Measurements from ENCODE around the gene TMA7B.
"Not testable (repeated sequence)": the region's sequence is repeated elsewhere in the genome, so short reads cannot be mapped to it uniquely, and the experiment has no call there.

The TMA7B gene

DNA sequence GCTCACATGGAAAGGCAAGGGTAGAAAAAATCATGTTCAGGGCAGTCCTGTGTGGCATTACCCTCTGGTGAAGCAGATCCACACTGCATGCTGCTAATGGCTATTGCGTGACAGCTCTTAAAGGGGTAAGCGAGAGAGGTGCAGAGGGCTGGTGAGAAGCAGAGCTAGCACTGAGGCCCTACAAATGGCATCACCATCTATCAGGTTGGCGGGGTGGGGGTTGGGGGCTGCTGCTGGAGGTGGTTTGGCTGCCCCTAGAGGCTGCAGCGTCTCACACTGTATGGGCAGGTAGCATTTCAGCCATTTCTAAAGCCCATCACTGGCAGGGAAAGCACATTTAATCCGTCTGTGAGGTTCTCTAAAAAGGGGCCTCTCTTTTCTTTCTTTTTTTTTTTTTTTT is 16.9 kb upstream of the TMA7B start:
- Histone ChIP-seq H3K79me2 (ENCODE audit: control insufficient read depth, insufficient read depth, low read length, unreplicated experiment) (no peaks in the 10 kb centered on the region), H3K27ac (ENCODE audit: low read depth, low read length) (no peak overlapping the region), H3K36me3 (ENCODE audit: insufficient read depth, low read length) (no peaks in the 10 kb centered on the region), H3K4me1 (ENCODE audit: control insufficient read depth, insufficient read depth, low read length, unreplicated experiment) (no peaks in the 10 kb centered on the region), H3K27me3 (ENCODE audit: insufficient read depth, low read length) (peaks cover 14% of the 10 kb centered on the region; the same call in 1 of the 2 replicates), H2AFZ (ENCODE audit: low read length, unreplicated experiment) (no peak overlapping the region), H3K4me3 (ENCODE audit: low read depth, low read length) (no peak overlapping the region)

DNA sequence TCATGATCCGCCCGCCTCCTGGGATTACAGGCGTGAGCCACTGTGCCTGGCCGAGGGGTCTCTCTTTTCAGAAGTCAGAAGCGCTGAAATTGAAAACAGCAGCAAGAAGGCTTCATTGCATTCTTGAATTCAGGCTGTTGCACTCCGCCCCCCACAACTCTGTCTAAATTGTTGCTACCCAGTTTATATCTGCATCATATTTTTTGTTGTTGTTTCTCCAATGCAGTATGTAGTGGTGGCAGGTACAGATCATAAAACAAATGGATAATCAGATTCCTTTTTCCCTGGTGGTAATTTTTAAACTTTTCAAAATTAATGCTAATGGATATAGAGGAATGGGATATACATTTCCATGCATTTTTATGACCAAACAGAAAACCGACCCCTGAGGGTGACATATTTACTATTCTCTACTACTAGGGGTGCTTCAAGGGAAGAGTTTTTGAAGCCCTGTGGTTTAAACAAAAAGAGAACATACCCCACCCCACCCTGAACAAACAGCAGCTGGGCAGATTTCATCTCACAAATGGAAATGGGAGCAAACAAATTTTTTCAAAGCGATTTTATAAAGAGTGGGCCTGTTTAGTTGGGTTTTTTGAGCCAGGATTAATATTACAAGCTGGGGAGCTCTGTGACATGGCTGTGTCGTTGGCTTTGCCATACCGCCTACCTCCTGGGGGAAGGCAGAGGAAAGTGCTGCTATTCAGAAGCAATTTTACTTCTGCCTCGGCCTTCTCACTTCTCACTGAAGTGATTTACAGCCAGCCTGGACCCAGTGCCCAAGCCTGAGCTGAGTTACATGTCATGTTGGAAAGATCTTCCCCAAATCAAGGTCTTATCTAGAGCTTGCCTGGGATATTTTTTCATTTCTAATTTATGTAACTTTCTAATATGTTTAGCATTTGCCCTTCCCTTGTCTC is 16.0 kb upstream of the TMA7B start:
- peaks cover 18% of the 10 kb centered on the region for H3K27me3 ChIP-seq (ENCODE audit: insufficient read depth, low read length)
- H3K36me3 ChIP-seq (ENCODE audit: insufficient read depth, low read length), result no peaks in the 10 kb centered on the region
- no peak overlapping the region for H3K27ac ChIP-seq (ENCODE audit: low read depth, low read length)
- H3K4me3 ChIP-seq (ENCODE audit: low read depth, low read length), result no peak overlapping the region
- no peaks in the 10 kb centered on the region for H3K79me2 ChIP-seq (ENCODE audit: control insufficient read depth, insufficient read depth, low read length, unreplicated experiment)
- no peaks in the 10 kb centered on the region for H3K4me1 ChIP-seq (ENCODE audit: control insufficient read depth, insufficient read depth, low read length, unreplicated experiment)
- H2AFZ ChIP-seq (ENCODE audit: low read length, unreplicated experiment), result no peak overlapping the region

DNA sequence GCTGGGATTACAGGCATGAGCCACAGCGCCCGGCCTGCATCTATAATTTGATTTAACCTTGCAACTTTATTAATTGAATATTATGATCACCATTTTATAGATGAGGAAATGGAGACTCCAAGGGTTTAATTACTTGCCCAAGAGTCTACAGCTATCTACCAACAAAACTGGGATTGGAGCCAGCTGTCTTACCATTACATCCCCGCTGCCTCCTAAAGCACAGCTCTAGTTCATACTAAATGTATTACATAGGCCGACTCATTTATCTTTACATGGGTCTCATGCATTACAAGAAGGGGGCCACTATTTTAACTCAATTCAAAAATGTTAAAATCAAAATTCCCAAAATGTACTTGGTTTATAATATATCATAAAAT is 14.1 kb upstream of the TMA7B start:
- Histone ChIP-seq H3K4me1 (ENCODE audit: control insufficient read depth, insufficient read depth, low read length, unreplicated experiment) (no peaks in the 10 kb centered on the region), H3K36me3 (ENCODE audit: insufficient read depth, low read length) (no peaks in the 10 kb centered on the region), H3K79me2 (ENCODE audit: control insufficient read depth, insufficient read depth, low read length, unreplicated experiment) (no peaks in the 10 kb centered on the region), H3K27me3 (ENCODE audit: insufficient read depth, low read length) (peaks cover 18% of the 10 kb centered on the region), H3K27ac (ENCODE audit: low read depth, low read length) (no peak overlapping the region), H3K4me3 (ENCODE audit: low read depth, low read length) (no peak overlapping the region), H2AFZ (ENCODE audit: low read length, unreplicated experiment) (no peak overlapping the region)

DNA sequence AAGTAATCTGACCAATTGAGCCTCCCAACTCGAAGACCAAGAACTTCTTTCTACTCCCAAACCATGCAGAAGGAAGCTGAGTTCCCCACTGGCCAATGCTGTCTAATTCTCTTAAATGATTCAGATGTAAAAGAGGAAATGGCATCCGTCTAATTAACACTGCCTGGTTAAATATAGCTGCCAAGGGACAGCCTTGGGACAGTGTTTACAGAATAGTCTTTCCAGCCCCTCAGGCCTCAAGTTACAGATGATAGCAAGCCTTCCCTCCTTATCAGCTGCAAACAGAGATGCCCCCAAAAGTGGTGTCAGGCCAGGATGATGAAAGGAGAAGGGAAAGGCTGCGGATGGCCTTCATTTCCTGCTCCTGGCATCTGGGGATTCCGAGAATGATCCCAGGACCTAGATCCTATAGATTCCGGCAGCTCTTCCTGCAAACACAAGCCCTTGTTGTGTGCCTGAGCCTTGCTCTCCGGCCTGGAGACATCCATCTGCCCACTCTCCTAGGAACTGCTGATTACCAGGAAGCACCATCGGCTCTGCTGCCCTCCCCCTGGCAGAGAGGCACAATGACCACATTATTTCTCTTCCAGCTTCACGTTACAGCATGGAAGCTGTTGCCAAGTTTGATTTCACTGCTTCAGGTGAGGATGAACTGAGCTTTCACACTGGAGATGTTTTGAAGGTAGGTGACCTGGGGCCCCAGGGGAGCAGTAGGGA is 13.5 kb upstream of the TMA7B start:
- peaks cover 18% of the 10 kb centered on the region for H3K27me3 ChIP-seq (ENCODE audit: insufficient read depth, low read length)
- H3K4me1 ChIP-seq (ENCODE audit: control insufficient read depth, insufficient read depth, low read length, unreplicated experiment), result no peaks in the 10 kb centered on the region
- H2AFZ ChIP-seq (ENCODE audit: low read length, unreplicated experiment), result no peak overlapping the region

DNA sequence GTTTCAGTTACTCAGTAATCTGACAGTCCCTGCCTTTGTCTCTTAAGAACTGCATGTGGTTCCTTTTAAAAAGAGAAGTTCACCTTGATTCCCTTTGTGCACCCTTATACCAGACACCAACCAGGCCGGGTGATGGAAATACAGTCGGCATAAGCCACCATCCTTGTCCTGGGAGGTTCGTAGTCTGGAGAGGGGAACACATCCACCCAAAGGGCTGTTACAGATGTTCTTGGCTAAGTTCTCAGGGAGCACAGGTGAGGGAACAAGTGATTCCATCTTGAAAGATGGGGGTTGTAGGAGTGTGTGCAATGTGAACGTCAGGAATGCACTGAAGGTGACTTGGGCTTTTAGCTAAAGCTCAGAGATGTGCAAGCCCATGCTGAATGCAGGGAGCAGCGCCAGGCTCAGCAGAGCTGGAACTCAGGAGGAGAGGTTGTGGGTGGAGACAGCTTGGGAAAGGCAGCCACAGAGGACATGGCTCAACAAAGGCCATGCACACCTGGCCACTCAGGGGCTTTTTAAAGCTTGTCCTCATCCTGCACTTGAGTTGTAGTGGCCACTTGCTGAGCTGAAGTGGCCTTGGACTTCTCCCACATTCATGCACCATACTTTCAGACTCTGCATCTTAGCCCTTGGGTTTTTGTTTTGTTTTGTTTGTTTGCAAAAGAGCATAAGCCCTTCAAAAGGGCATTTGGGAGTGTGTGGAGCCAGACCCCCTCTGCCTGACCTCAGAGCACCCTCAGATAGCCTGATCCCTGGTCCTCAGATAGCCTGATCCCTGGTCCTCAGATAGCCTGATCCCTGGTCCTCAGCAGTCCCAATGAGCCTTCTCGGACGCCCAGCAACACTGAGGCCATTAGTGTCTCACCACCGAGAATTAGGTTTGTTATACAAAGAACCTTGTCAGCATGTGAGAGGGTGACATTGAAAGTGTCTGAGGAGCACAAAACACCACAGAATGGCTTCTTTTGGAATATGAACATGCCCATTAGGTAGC is 12.7 kb upstream of the TMA7B start:
- peaks cover 18% of the 10 kb centered on the region for H3K27me3 ChIP-seq (ENCODE audit: insufficient read depth, low read length)
- no peak overlapping the region for H2AFZ ChIP-seq (ENCODE audit: low read length, unreplicated experiment)
- H3K36me3 ChIP-seq (ENCODE audit: insufficient read depth, low read length), result no peaks in the 10 kb centered on the region
- H3K4me1 ChIP-seq (ENCODE audit: control insufficient read depth, insufficient read depth, low read length, unreplicated experiment), result no peaks in the 10 kb centered on the region
- H3K27ac ChIP-seq (ENCODE audit: low read depth, low read length), result no peak overlapping the region
- H3K4me3 ChIP-seq (ENCODE audit: low read depth, low read length), result no peak overlapping the region
- H3K79me2 ChIP-seq (ENCODE audit: control insufficient read depth, insufficient read depth, low read length, unreplicated experiment), result no peaks in the 10 kb centered on the region

More for the DNA sequence above, 13.5 kb upstream of the TMA7B start:
- H3K4me3 ChIP-seq (ENCODE audit: low read depth, low read length), result no peak overlapping the region
- no peaks in the 10 kb centered on the region for H3K36me3 ChIP-seq (ENCODE audit: insufficient read depth, low read length)
- no peak overlapping the region for H3K27ac ChIP-seq (ENCODE audit: low read depth, low read length)
- no peaks in the 10 kb centered on the region for H3K79me2 ChIP-seq (ENCODE audit: control insufficient read depth, insufficient read depth, low read length, unreplicated experiment)

DNA sequence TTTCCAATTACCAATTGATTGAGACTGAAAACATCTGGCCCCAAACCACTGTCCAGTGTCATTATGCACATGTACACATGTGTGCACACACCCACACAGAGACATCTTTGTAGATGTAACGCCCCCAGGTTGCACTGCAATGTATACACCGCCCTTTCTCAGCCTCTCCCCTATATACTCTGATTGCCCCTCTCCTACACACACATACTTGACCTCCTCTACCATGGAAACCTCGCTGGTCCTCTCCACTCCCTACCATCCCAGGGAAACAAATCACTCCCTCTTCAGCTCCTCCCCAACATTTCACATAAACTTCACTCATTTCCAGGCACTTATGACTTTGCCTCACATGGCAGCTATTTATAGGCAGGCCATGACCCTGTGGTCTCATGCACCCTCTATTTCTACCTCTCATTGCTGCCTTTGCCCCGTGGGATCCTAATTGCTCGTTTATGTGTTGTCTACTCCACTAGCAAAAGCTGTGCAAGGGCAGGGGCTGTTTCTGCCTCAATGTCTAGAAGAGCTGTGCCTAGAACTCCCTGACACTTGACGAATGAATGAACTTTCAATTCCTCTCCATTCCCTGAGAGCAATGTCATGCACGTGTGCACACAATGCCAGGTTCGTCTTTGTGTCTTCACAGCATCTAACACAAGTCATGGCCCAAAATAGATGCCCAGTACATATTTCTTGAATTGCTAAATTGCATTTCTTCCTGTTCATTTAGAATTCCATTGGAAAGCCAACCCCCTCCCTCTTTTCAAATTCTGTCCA is 10.0 kb upstream of the TMA7B start:
- Histone ChIP-seq H3K36me3 (ENCODE audit: insufficient read depth, low read length) (no peaks in the 10 kb centered on the region), H3K4me3 (ENCODE audit: low read depth, low read length) (no peak overlapping the region), H3K4me1 (ENCODE audit: control insufficient read depth, insufficient read depth, low read length, unreplicated experiment) (no peaks in the 10 kb centered on the region), H3K27ac (ENCODE audit: low read depth, low read length) (no peak overlapping the region), H2AFZ (ENCODE audit: low read length, unreplicated experiment) (no peak overlapping the region), H3K27me3 (ENCODE audit: insufficient read depth, low read length) (peaks cover 6% of the 10 kb centered on the region; the same call in 1 of the 2 replicates), H3K79me2 (ENCODE audit: control insufficient read depth, insufficient read depth, low read length, unreplicated experiment) (no peaks in the 10 kb centered on the region)

DNA sequence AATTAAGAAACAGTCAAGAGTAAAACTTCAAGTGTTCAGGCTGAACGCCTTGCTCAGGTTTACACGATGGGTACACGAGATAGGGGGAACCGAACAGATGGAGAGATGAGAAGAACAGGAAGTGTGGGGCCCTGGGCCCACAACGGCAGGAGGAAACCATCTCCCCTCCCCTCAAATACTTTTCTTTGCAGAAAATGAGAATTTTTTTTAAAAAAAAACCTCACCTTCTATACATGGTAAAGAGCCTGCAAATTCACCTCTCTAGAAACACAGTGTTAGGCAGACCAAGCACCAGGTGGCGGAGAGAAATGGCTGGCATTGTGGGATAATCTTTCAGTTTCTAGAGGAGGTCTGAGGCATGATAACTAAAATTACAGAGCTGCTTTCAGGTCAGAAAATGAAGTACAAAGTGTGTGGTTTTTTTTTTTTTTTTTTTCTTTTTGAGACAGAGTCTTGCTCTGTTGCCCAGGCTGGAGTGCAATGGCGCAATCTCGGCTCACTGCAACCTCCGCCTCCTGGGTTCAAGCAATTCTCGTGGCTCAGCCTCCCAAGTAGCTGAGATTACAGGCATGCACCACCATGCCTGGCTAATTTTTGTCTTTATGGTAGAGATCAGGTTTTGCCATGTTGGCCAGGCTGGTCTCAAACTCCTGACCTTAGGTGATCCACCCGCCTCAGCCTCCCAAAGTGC is 8.4 kb upstream of the TMA7B start:
- not testable (repeated sequence) for H3K27ac ChIP-seq (ENCODE audit: low read depth, low read length); H2AFZ ChIP-seq (ENCODE audit: low read length, unreplicated experiment); H3K4me3 ChIP-seq (ENCODE audit: low read depth, low read length); H3K36me3 ChIP-seq (ENCODE audit: insufficient read depth, low read length); H3K79me2 ChIP-seq (ENCODE audit: control insufficient read depth, insufficient read depth, low read length, unreplicated experiment); H3K4me1 ChIP-seq (ENCODE audit: control insufficient read depth, insufficient read depth, low read length, unreplicated experiment); H3K27me3 ChIP-seq (ENCODE audit: insufficient read depth, low read length)

DNA sequence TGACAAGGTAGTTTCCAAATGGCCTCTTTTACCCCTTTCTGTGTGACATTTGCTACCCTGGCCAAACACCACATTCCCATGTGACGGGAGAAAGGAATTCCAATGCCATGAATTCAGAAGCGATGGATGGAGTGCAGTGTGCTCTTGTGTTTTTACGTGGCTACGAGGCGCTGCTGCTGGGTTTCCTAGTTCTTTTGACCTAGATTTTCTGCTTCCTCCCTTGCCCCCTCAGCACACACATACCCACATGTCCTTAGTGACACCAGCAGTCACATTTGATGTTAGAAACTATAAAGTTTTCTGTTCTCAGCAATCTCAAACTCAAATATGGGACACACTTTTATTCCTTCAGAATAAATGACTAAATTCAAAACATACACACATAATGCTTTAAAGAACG is 7.8 kb upstream of the TMA7B start:
- no peak overlapping the region for H3K4me3 ChIP-seq (ENCODE audit: low read depth, low read length)
- no peaks in the 10 kb centered on the region for H3K79me2 ChIP-seq (ENCODE audit: control insufficient read depth, insufficient read depth, low read length, unreplicated experiment)
- H3K27me3 ChIP-seq (ENCODE audit: insufficient read depth, low read length), result peaks cover 6% of the 10 kb centered on the region; the same call in 1 of the 2 replicates
- H3K36me3 ChIP-seq (ENCODE audit: insufficient read depth, low read length), result no peaks in the 10 kb centered on the region
- H2AFZ ChIP-seq (ENCODE audit: low read length, unreplicated experiment), result no peak overlapping the region
- no peaks in the 10 kb centered on the region for H3K4me1 ChIP-seq (ENCODE audit: control insufficient read depth, insufficient read depth, low read length, unreplicated experiment)
- H3K27ac ChIP-seq (ENCODE audit: low read depth, low read length), result no peak overlapping the region

DNA sequence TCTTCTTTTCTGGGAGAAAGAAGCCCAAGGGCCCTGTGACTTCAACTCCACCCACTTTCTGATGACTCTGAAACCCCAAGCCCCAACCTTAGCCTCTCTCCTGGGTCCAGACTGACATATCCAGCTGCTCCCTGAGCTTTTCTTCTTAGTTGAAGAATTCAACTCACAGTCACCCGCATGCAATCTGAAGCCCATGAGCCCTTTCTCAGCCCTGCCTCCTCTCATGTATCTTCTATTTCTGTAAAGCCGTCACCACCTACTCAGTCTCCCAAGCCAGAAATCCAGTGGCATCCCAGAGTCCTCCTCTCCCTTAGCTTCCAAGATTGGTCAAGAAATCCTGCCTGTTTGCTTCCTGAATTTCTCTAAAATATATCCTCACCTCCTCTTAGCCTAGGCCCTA is 7.1 kb upstream of the TMA7B start:
- no peak overlapping the region for H3K27ac ChIP-seq (ENCODE audit: low read depth, low read length)
- H3K4me1 ChIP-seq (ENCODE audit: control insufficient read depth, insufficient read depth, low read length, unreplicated experiment), result no peaks in the 10 kb centered on the region
- no peaks in the 10 kb centered on the region for H3K79me2 ChIP-seq (ENCODE audit: control insufficient read depth, insufficient read depth, low read length, unreplicated experiment)
- peaks cover 6% of the 10 kb centered on the region; the same call in 1 of the 2 replicates for H3K27me3 ChIP-seq (ENCODE audit: insufficient read depth, low read length)
- H3K4me3 ChIP-seq (ENCODE audit: low read depth, low read length), result no peak overlapping the region
- H3K36me3 ChIP-seq (ENCODE audit: insufficient read depth, low read length), result no peaks in the 10 kb centered on the region
- no peak overlapping the region for H2AFZ ChIP-seq (ENCODE audit: low read length, unreplicated experiment)
